ENCODE data around the gene LRRC37B. TPM values are rescaled to one million over a fixed set of nuclear protein-coding genes. Genes with fewer than 3 reads are reported as not detected.
A peak's percentile ranks its signal among the peaks of the same experiment; 100 is the strongest.
"Not testable (repeated sequence)": the region's sequence is repeated elsewhere in the genome, so short reads cannot be mapped to it uniquely, and the experiment has no call there.

LRRC37B gene
- total RNA-seq, 4 donors from 2014 or later = 31.7 to 130 (median 36.5) TPM

- not testable (repeated sequence) for H3K4me3 ChIP-seq, H3K9me3 ChIP-seq, H3K4me1 ChIP-seq, H3K27ac ChIP-seq, DNase-seq, H3K27me3 ChIP-seq
- peaks cover 0 to 12% (median 0%) of the 10 kb centered on the region in 3 donors for H3K36me3 ChIP-seq
These were observed 40.5 kb downstream of the LRRC37B start for GRCh38 chr17:32047663-32048062.

GRCh38 chr17:32054985-32055384 is 47.8 kb downstream of the LRRC37B start:
- not testable (repeated sequence) for DNase-seq, H3K27ac ChIP-seq, H3K9me3 ChIP-seq

GRCh38 chr17:32055425-32055824 is 48.2 kb downstream of the LRRC37B start:
- H3K9me3 ChIP-seq, H3K27ac ChIP-seq, H3K4me1 ChIP-seq, H3K36me3 ChIP-seq, H3K4me3 ChIP-seq, DNase-seq, H3K27me3 ChIP-seq: not testable (repeated sequence)

More at GRCh38 chr17:32054985-32055384, 47.8 kb downstream of the LRRC37B start:
- not testable (repeated sequence) for H3K4me3 ChIP-seq, H3K36me3 ChIP-seq, H3K27me3 ChIP-seq, H3K4me1 ChIP-seq

- H3K36me3 ChIP-seq, H3K27me3 ChIP-seq, H3K9me3 ChIP-seq, H3K27ac ChIP-seq, H3K4me3 ChIP-seq, DNase-seq, H3K4me1 ChIP-seq: not testable (repeated sequence)
These were observed 49.3 kb downstream of the LRRC37B start for GRCh38 chr17:32056500-32056899.

- not testable (repeated sequence) for H3K9me3 ChIP-seq, H3K4me3 ChIP-seq, DNase-seq, H3K36me3 ChIP-seq, H3K27ac ChIP-seq, H3K4me1 ChIP-seq, H3K27me3 ChIP-seq
These were observed 50.4 kb downstream of the LRRC37B start for GRCh38 chr17:32057460-32058105.

GRCh38 chr17:32060695-32061094 is 53.5 kb downstream of the LRRC37B start:
- DNase-seq, H3K27me3 ChIP-seq, H3K27ac ChIP-seq, H3K9me3 ChIP-seq, H3K4me1 ChIP-seq, H3K4me3 ChIP-seq, H3K36me3 ChIP-seq: not testable (repeated sequence)

GRCh38 chr17:32061840-32062239 is 54.7 kb downstream of the LRRC37B start:
- not testable (repeated sequence) for H3K36me3 ChIP-seq, H3K4me3 ChIP-seq, H3K27ac ChIP-seq, DNase-seq, H3K9me3 ChIP-seq, H3K4me1 ChIP-seq, H3K27me3 ChIP-seq

GRCh38 chr17:32064091-32064490 is 56.9 kb downstream of the LRRC37B start:
- H3K36me3 ChIP-seq, H3K27ac ChIP-seq, DNase-seq, H3K27me3 ChIP-seq, H3K9me3 ChIP-seq, H3K4me1 ChIP-seq, H3K4me3 ChIP-seq: not testable (repeated sequence)

- H3K4me3 ChIP-seq, H3K4me1 ChIP-seq, H3K27ac ChIP-seq, H3K27me3 ChIP-seq, H3K9me3 ChIP-seq, H3K36me3 ChIP-seq, DNase-seq: not testable (repeated sequence)
These were observed 59.0 kb downstream of the LRRC37B start for GRCh38 chr17:32066123-32066680.

GRCh38 chr17:32066863-32067642 is 59.9 kb downstream of the LRRC37B start:
- H3K9me3 ChIP-seq, H3K36me3 ChIP-seq, H3K27me3 ChIP-seq, H3K4me1 ChIP-seq: not testable (repeated sequence)
- peak in 2 of 3 donors; percentile 67 to 77 for DNase-seq
- peak overlapping the region in 3 of 4 donors; percentile 48 to 57 (median 52) for H3K27ac ChIP-seq
- peak overlapping the region; percentile 20 to 28 (median 22) for H3K4me3 ChIP-seq
- TF ChIP-seq CTCF (IDR thresholded peaks at IDR 0.05) = peak in 4 of 6 experiments; percentile 31 to 53 (median 38)

- not testable (repeated sequence) for H3K36me3 ChIP-seq, H3K27ac ChIP-seq, H3K27me3 ChIP-seq, H3K4me3 ChIP-seq, H3K4me1 ChIP-seq, H3K9me3 ChIP-seq, DNase-seq
These were observed 61.9 kb downstream of the LRRC37B start for GRCh38 chr17:32069067-32069466.

GRCh38 chr17:32071961-32072360 is 64.8 kb downstream of the LRRC37B start:
- not testable (repeated sequence) for H3K27me3 ChIP-seq, H3K4me1 ChIP-seq, H3K9me3 ChIP-seq, H3K4me3 ChIP-seq, H3K36me3 ChIP-seq
- H3K27ac ChIP-seq = peak overlapping the region in 1 of 4 donors; percentile 19
- peak in 1 of 3 donors; percentile 57 for DNase-seq

GRCh38 chr17:32073131-32073530 is 65.9 kb downstream of the LRRC37B start:
- not testable (repeated sequence) for H3K4me3 ChIP-seq, H3K4me1 ChIP-seq, H3K36me3 ChIP-seq, H3K27ac ChIP-seq, DNase-seq, H3K9me3 ChIP-seq, H3K27me3 ChIP-seq

- DNase-seq = peak in 2 of 3 donors; percentile 72 to 88
- H3K4me1 ChIP-seq = not testable (repeated sequence)
These were observed 72.6 kb downstream of the LRRC37B start for GRCh38 chr17:32079753-32080152.

More at GRCh38 chr17:32079753-32080152, 72.6 kb downstream of the LRRC37B start:
- not testable (repeated sequence) for H3K36me3 ChIP-seq, H3K27me3 ChIP-seq, H3K4me3 ChIP-seq, H3K9me3 ChIP-seq
- peak overlapping the region in 1 of 4 donors; percentile 31 for H3K27ac ChIP-seq

Data from Peyer's patch (tissue), 4 donors.